A673 (cell line): ENCODE data around the gene AHCY. TPM values are rescaled to one million over a fixed set of nuclear protein-coding genes. Genes with fewer than 3 reads are reported as not detected.

Experiments used
- BruUV-seq: library from RNA; stranded (reverse); fragments of 400-500 nt; replicated peaks from 2 replicates; lab custom pipeline; 2021; lab: Mats Ljungman, UMichigan
- CTCF ChIA-PET: fragments of 300-600 bp; sonication (Branson Sonifier 250); formaldehyde crosslinking; loops from one replicate; lab custom pipeline; 2022; ENCODE audit warnings: antibody characterized with exemption; lab: Charles Lee
- POLR2A ChIA-PET: fragments of 300-600 bp; sonication (Branson Sonifier 250); formaldehyde crosslinking; loops from one replicate; lab custom pipeline; 2022; ENCODE audit warnings: antibody characterized with exemption; ENCODE audit not compliant: low non-redundant PET; lab: Charles Lee
- DNase-seq: peaks from one replicate; pipeline ENCODE4 v3.0.0-alpha.2; 2015; ENCODE audit warnings: low spot score
- H3K27ac ChIP-seq: fragments of 200-600 bp; sonication (generic); 2 replicates; pipeline ENCODE4 v1.5.1; 2016; ENCODE audit warnings: mixed run types, low read depth, mild to moderate bottlenecking, mixed read lengths, antibody characterized with exemption, low read length; ENCODE audit not compliant: poor library complexity, severe bottlenecking
- H3K27me3 ChIP-seq: fragments of 200-600 bp; sonication (generic); replicated peaks from 2 replicates; pipeline ENCODE4 v1.6.1; 2017; ENCODE audit warnings: mixed run types, low read depth, mild to moderate bottlenecking, mixed read lengths, antibody characterized with exemption, low read length; ENCODE audit not compliant: insufficient read depth, poor library complexity
- H3K36me3 ChIP-seq: fragments of 200-600 bp; sonication (generic); 2 replicates; pipeline ENCODE4 v1.6.1; 2016; ENCODE audit warnings: mixed run types, mild to moderate bottlenecking, mixed read lengths, antibody characterized with exemption, low read length; ENCODE audit not compliant: insufficient read depth, poor library complexity, severe bottlenecking
- H3K4me1 ChIP-seq: fragments of 200-600 bp; sonication (generic); 2 replicates; pipeline ENCODE4 v1.6.1; 2017; ENCODE audit warnings: mixed run types, mild to moderate bottlenecking, mixed read lengths, antibody characterized with exemption, low read length; ENCODE audit not compliant: insufficient read depth, poor library complexity, severe bottlenecking
- H3K4me3 ChIP-seq: fragments of 200-600 bp; sonication (generic); 2 replicates; pipeline ENCODE4 v1.5.1; 2016; ENCODE audit warnings: low read depth, mixed run types, mild to moderate bottlenecking, mixed read lengths, low read length; ENCODE audit not compliant: poor library complexity, severe bottlenecking
- H3K9me3 ChIP-seq: fragments of 200-600 bp; sonication (generic); 2 replicates; pipeline ENCODE4 v1.6.1; 2016; ENCODE audit warnings: mixed run types, low read depth, mild to moderate bottlenecking, mixed read lengths, antibody characterized with exemption, low read length; ENCODE audit not compliant: poor library complexity, severe bottlenecking
- EZH2 ChIP-seq: fragments of 200-600 bp; sonication (generic); IDR thresholded peaks from 2 replicates; pipeline ENCODE4 v1.6.1; 2017; ENCODE audit warnings: borderline replicate concordance, low read depth, mild to moderate bottlenecking, mixed read lengths, antibody characterized with exemption, low read length; ENCODE audit not compliant: poor library complexity, severe bottlenecking
- intact Hi-C: fragments of 100-400 bp; cut with micrococcal nuclease; formaldehyde crosslinking; loops from one replicate; pipeline ENCODE4 v1.10.0; 2022; ENCODE audit not compliant: unreplicated experiment
- total RNA-seq: library from RNA; stranded (reverse); gene quantifications from 2 replicates; pipeline ENCODE4 v1.2.3, GENCODE V29; 2021
- TF ChIP-seq, protein P1 (sequence below): fragments of 300-800, 200-600 bp; sonication (generic); conservative IDR thresholded peaks from 2 replicates; pipeline ENCODE4 v1.5.1; 2017; ENCODE audit warnings: low read depth, mild to moderate bottlenecking, antibody characterized with exemption, low read length, moderate library complexity, mixed read lengths

Gene AHCY
- total RNA-seq, 1 experiment from 2014 or later = 284 TPM

- no peak overlapping the region for H3K4me3 ChIP-seq
- no peak for DNase-seq
- POLR2A ChIA-PET = no interaction called here
- H3K9me3 ChIP-seq = no peaks in the 10 kb centered on the region
- H3K27ac ChIP-seq = no peak overlapping the region
- no TSS peak for BruUV-seq
- H3K4me1 ChIP-seq = no peaks in the 10 kb centered on the region
- CTCF ChIA-PET = no interaction called here
- H3K27me3 ChIP-seq = no peaks in the 10 kb centered on the region
- intact Hi-C loops = no loop called here
- TF ChIP-seq EZH2 = no peak
- TF ChIP-seq, protein P1, sequence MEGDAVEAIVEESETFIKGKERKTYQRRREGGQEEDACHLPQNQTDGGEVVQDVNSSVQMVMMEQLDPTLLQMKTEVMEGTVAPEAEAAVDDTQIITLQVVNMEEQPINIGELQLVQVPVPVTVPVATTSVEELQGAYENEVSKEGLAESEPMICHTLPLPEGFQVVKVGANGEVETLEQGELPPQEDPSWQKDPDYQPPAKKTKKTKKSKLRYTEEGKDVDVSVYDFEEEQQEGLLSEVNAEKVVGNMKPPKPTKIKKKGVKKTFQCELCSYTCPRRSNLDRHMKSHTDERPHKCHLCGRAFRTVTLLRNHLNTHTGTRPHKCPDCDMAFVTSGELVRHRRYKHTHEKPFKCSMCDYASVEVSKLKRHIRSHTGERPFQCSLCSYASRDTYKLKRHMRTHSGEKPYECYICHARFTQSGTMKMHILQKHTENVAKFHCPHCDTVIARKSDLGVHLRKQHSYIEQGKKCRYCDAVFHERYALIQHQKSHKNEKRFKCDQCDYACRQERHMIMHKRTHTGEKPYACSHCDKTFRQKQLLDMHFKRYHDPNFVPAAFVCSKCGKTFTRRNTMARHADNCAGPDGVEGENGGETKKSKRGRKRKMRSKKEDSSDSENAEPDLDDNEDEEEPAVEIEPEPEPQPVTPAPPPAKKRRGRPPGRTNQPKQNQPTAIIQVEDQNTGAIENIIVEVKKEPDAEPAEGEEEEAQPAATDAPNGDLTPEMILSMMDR = no peak
- H3K36me3 ChIP-seq = peaks cover 50% of the 10 kb centered on the region
Measured at GRCh38 chr20:34295284-34295683, 7.9 kb downstream of the AHCY start.

DNA sequence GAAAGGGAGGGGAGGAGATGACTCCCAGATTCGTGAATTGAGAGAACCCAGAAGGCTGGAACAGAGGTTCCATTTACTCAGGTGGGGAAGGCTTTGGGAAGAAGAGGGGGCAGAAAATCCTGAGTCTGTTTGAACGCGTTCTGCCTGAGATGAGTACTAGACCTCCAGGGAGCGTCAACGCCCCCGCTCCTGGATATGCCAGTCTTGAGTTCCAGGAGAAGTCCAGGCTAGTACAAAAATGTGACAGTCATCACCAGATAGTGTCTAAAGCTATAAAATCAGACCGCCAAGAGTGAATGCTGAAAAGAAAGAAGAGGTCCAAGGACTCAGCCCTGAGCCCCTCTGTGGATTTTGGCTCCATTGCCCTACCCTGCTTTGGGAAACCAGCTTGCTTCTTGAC is 8.6 kb downstream of the AHCY start:
- CTCF ChIA-PET = interaction anchor here (0.6 kb wide), 1 partner anchor 138 kb away, joined by 7 read pairs; no protein-coding TSS in a partner anchor

DNA sequence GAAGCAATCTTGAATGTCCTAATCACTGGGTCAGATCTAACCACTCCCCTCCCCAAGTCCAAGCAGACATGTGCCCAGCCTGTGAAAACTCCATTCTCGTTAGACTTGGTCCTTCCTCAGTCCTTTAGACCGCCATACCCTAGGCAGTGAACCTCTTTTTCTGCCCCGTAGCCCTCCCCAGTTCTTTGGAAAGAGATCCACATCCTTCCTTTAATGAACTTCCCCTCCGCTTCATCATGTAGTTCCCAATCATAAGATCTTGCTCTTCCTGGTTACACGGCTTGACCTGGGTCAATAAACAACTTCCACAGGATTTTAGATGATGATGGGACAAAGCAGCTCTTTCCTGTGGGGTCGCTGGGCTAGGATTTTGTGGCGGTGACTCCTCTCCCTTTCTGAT is 9.6 kb downstream of the AHCY start:
- H3K9me3 ChIP-seq = no peaks in the 10 kb centered on the region
- no peaks in the 10 kb centered on the region for H3K4me1 ChIP-seq
- H3K4me3 ChIP-seq = no peak overlapping the region
- no TSS peak for BruUV-seq
- CTCF ChIA-PET = no interaction called here
- H3K36me3 ChIP-seq = peaks cover 60% of the 10 kb centered on the region
- intact Hi-C loops = no loop called here
- DNase-seq = no peak
- POLR2A ChIA-PET = no interaction called here
- H3K27ac ChIP-seq = no peak overlapping the region
- TF ChIP-seq EZH2 = no peak
- TF ChIP-seq, protein P1 = no peak
- no peaks in the 10 kb centered on the region for H3K27me3 ChIP-seq

More for the DNA sequence above, 8.6 kb downstream of the AHCY start:
- H3K36me3 ChIP-seq = peaks cover 56% of the 10 kb centered on the region
- intact Hi-C loops = no loop called here
- no peak for DNase-seq
- no TSS peak for BruUV-seq
- no peaks in the 10 kb centered on the region for H3K27me3 ChIP-seq
- TF ChIP-seq, protein P1 = no peak
- TF ChIP-seq EZH2 = no peak
- H3K4me3 ChIP-seq = no peak overlapping the region
- POLR2A ChIA-PET = no interaction called here
- no peaks in the 10 kb centered on the region for H3K9me3 ChIP-seq
- no peak overlapping the region for H3K27ac ChIP-seq
- no peaks in the 10 kb centered on the region for H3K4me1 ChIP-seq
